ENCODE measurements around the gene FRS2. TPM values are rescaled to one million over a fixed set of nuclear protein-coding genes. Genes with fewer than 3 reads are reported as not detected.

FRS2 gene
- total RNA-seq, 1 experiment from 2014 or later, result 33.7 TPM

DNA sequence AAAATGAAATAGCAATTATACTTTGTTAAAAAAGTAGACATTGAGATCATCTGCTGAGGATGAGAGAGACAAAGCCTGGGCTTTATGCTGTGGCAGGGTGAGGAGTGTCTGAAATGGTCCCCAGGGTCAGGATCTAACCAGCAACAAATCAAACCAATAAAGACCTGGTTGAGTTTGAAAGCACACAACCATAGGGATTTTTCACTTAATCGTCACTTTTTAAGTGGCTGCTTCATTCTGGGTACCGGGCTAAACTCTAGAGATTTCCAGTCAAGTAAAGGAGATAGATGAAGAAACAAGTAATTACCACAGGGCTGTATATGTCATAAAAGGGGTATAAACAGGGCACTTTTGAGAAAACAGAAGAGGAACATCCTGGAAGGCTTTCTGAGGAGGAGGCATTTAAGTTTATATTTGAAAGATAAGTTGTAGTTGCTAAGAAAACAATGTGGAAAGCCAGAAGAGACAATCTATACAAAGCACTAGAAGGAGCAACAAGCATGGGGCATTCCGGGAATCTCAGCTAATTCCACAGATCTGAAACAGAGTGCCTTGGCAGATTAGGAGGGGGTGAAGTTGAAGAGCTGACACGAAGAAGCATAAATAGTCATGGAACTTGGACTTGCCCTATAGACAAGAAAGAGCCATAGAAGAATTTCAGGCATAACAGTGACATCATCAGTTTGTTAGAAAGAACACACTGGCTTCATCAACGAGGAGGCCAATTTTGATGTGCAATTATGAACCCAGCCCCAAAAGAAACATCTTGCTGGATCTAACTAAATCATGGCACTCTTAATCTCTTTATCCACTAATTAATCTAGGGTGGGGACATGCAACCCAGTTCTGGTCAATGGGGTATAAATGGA is 46.9 kb upstream of the FRS2 start:
- H4K91ac ChIP-seq (ENCODE audit: insufficient read length, low read depth, low read length), result no peak overlapping the region
- TF ChIP-seq, protein P1, sequence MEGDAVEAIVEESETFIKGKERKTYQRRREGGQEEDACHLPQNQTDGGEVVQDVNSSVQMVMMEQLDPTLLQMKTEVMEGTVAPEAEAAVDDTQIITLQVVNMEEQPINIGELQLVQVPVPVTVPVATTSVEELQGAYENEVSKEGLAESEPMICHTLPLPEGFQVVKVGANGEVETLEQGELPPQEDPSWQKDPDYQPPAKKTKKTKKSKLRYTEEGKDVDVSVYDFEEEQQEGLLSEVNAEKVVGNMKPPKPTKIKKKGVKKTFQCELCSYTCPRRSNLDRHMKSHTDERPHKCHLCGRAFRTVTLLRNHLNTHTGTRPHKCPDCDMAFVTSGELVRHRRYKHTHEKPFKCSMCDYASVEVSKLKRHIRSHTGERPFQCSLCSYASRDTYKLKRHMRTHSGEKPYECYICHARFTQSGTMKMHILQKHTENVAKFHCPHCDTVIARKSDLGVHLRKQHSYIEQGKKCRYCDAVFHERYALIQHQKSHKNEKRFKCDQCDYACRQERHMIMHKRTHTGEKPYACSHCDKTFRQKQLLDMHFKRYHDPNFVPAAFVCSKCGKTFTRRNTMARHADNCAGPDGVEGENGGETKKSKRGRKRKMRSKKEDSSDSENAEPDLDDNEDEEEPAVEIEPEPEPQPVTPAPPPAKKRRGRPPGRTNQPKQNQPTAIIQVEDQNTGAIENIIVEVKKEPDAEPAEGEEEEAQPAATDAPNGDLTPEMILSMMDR (conservative IDR thresholded peaks at IDR 0.05), result no peak
- Mint-ChIP-seq H3K4me3 (no peak overlapping the region), H3K36me3 (ENCODE audit: insufficient read depth in 1 of 3, low read depth in 3 of 3) (no peaks in the 10 kb centered on the region), H3K27ac (no peak overlapping the region), H3K27me3 (ENCODE audit: low read depth) (no peaks in the 10 kb centered on the region), H3K4me1 (0 out of 4 replicates have a peak, but pooled peaks cover 0 to 3% of the 10 kb centered on the region in 2 experiments), H3K9me3 (no peaks in the 10 kb centered on the region)
- H4K20me1 ChIP-seq (ENCODE audit: control insufficient read depth, insufficient read depth, insufficient read length), result no peaks in the 10 kb centered on the region
- H3K9me3 ChIP-seq (ENCODE audit: control insufficient read depth, low read depth, low read length), result no peaks in the 10 kb centered on the region
- no peak overlapping the region for H2BK12ac ChIP-seq (ENCODE audit: insufficient read length, low read depth, low read length)
- no peak overlapping the region for H3K4me2 ChIP-seq (ENCODE audit: insufficient read depth, insufficient read length, low read length)
- H2BK120ac ChIP-seq (ENCODE audit: low read depth, low read length, poor library complexity, severe bottlenecking), result no peak overlapping the region
- no peaks in the 10 kb centered on the region for H3K23me2 ChIP-seq (ENCODE audit: insufficient read length, low read depth, low read length, poor library complexity, severe bottlenecking)
- H3K4ac ChIP-seq (ENCODE audit: low read depth, low read length), result no peak overlapping the region
- H3K27me3 ChIP-seq (ENCODE audit: insufficient read depth, low read length), result no peaks in the 10 kb centered on the region
- H3K79me1 ChIP-seq (ENCODE audit: insufficient read depth, low read depth, low read length, poor library complexity, severe bottlenecking), result no peaks in the 10 kb centered on the region
- H3T11ph ChIP-seq (ENCODE audit: low read length), result no peak overlapping the region
- no peak overlapping the region for H4K5ac ChIP-seq (ENCODE audit: insufficient read length, low read depth, low read length)
- H2BK5ac ChIP-seq (ENCODE audit: insufficient read length, low read length), result no peak overlapping the region
- no peak overlapping the region for H3K14ac ChIP-seq (ENCODE audit: insufficient read depth, low read length)
- H3K18ac ChIP-seq (ENCODE audit: insufficient read length, low read depth, low read length), result no peak overlapping the region
- no peak overlapping the region for H4K8ac ChIP-seq (replicated peaks; ENCODE audit: insufficient read length, low read depth, low read length)
- no peaks in the 10 kb centered on the region for H3K79me2 ChIP-seq (ENCODE audit: insufficient read depth, low read length)
- no peak overlapping the region for H3K56ac ChIP-seq (ENCODE audit: insufficient read length, low read depth, low read length)
- no peak overlapping the region for H3K23ac ChIP-seq (ENCODE audit: insufficient read length, low read depth, low read length)
- H3K9ac ChIP-seq (ENCODE audit: extremely low read depth, insufficient read length, low read length), result no peak overlapping the region
- H3K27ac ChIP-seq (ENCODE audit: insufficient read length, low read depth, low read length), result no peak overlapping the region
- no peak overlapping the region for H2BK15ac ChIP-seq (ENCODE audit: low read depth, low read length)
- DNase-seq, result no peak
- no peak overlapping the region for H2BK20ac ChIP-seq (ENCODE audit: low read depth, low read length, poor library complexity, severe bottlenecking)
- H3K4me1 ChIP-seq (ENCODE audit: insufficient read depth, low read length), result no peaks in the 10 kb centered on the region; the same call in 1 of the 2 replicates
- H2AK5ac ChIP-seq (ENCODE audit: insufficient read length, low read length), result no peak overlapping the region
- no peak overlapping the region for H2AFZ ChIP-seq (ENCODE audit: low read length)
- no CpG with 5 or more reads among the region's 5 CpGs for WGBS (ENCODE audit: extremely low coverage, insufficient read length, low lambda C conversion rate)
